ENCODE measurements around the gene AADAT.
"Not testable (repeated sequence)": the region's sequence is repeated elsewhere in the genome, so short reads cannot be mapped to it uniquely, and the experiment has no call there.

The AADAT gene

GRCh38 chr4:170089668-170090351 is at the start of gene AADAT:
TSS of gene AADAT (minus strand) at chr4:170089956. CDS start at chr4:170089690, 266 bp downstream.
- peak; percentile 26 to 35 for DNase-seq

GRCh38 chr4:170138580-170139194 is 48.9 kb upstream of the AADAT start:
- peak; percentile 75 to 81 for DNase-seq

GRCh38 chr4:170137927-170138326 is 48.2 kb upstream of the AADAT start:
- DNase-seq = no peak

GRCh38 chr4:170137466-170137865 is 47.7 kb upstream of the AADAT start:
- DNase-seq = no peak

- no peak for DNase-seq
Observed at GRCh38 chr4:170134821-170135220, 45.1 kb upstream of the AADAT start.

GRCh38 chr4:170128219-170128804 is 38.6 kb upstream of the AADAT start:
- DNase-seq = no peak

GRCh38 chr4:170127758-170128157 is 38.0 kb upstream of the AADAT start:
- no peak for DNase-seq

- DNase-seq = no peak
Observed at GRCh38 chr4:170124406-170124805, 34.6 kb upstream of the AADAT start.

- no peak for DNase-seq
Observed at GRCh38 chr4:170122252-170122651, 32.5 kb upstream of the AADAT start.

- no peak for DNase-seq
Observed at GRCh38 chr4:170114636-170115035, 24.9 kb upstream of the AADAT start.

- not testable (repeated sequence) for DNase-seq
Observed at GRCh38 chr4:170114183-170114582, 24.4 kb upstream of the AADAT start.

- no peak for DNase-seq
Observed at GRCh38 chr4:170111546-170111945, 21.8 kb upstream of the AADAT start.

- no peak for DNase-seq
Observed at GRCh38 chr4:170111085-170111484, 21.3 kb upstream of the AADAT start.

- no peak for DNase-seq
Observed at GRCh38 chr4:170110285-170110672, 20.5 kb upstream of the AADAT start.

- DNase-seq = no peak
Observed at GRCh38 chr4:170109586-170110284, 20.0 kb upstream of the AADAT start.

GRCh38 chr4:170106900-170107299 is 17.1 kb upstream of the AADAT start:
- no peak for DNase-seq

GRCh38 chr4:170102426-170102825 is 12.7 kb upstream of the AADAT start:
- DNase-seq = no peak

- not testable (repeated sequence) for DNase-seq
Observed at GRCh38 chr4:170098171-170098570, 8.4 kb upstream of the AADAT start.

GRCh38 chr4:170097681-170098080 is 7.9 kb upstream of the AADAT start:
- no peak for DNase-seq

- DNase-seq = no peak
Observed at GRCh38 chr4:170093973-170094535, 4.3 kb upstream of the AADAT start.

- DNase-seq = no peak
Observed at GRCh38 chr4:170091069-170091696, 1.4 kb upstream of the AADAT start.

- no peak for DNase-seq
Observed at GRCh38 chr4:170090352-170091052, 746 bp upstream of the AADAT start.
